Rectal smooth muscle tissue (tissue), 1 donor: ENCODE results near the gene PMPCB.

Source experiments
- H3K27ac ChIP-seq: one replicate; pipeline ENCODE4 v1.7.0; 2013; ENCODE audit warnings: low read depth, low read length, inconsistent platforms
- H3K27me3 ChIP-seq: one replicate; pipeline ENCODE4 v1.7.0; 2013; ENCODE audit warnings: low read length; ENCODE audit not compliant: control insufficient read depth, insufficient read depth
- H3K36me3 ChIP-seq: one replicate; pipeline ENCODE4 v1.7.0; 2013; ENCODE audit warnings: low read length; ENCODE audit not compliant: control insufficient read depth, insufficient read depth
- H3K4me1 ChIP-seq: one replicate; pipeline ENCODE4 v1.7.0; 2013; ENCODE audit warnings: low read length; ENCODE audit not compliant: control insufficient read depth, insufficient read depth
- H3K4me3 ChIP-seq: one replicate; pipeline ENCODE4 v1.7.0; 2013; ENCODE audit warnings: low read length
- H3K9ac ChIP-seq: one replicate; pipeline ENCODE4 v1.7.0; 2013; ENCODE audit warnings: low read length

The PMPCB gene

DNA sequence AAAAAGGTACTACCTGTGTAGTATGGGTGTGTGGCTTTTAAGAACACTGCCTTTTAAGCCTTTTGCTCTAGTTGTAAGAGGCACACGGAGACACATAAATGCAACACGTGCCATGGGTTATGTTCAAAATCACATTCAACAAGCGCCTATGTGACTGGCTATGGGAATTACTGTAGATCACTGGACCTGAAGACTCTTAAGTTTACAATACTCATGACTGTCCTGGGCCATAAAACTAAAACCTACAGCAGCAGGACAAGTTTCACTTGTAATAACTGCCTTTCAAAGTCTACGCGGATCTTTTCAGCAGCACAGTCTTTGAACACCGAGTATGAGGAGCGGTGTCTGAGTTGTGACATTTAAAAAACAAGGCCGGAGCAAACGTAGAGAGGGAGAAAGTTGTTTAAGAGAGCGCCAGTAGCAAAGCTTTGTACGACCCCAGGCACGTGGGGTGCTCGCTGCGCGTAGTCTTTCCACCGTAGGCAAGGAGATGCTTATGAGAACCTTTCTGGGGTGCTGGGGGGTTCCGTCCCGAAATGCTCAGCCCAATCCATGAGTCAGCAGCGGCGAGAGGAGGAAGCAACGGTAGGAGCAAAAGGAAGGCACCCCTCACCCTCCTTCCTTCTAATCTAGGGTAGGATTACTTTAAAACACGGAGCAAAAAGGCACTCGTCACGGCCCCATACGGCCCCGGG, 46.7 kb downstream of the PMPCB start:
- Histone ChIP-seq H3K27ac (peak overlapping the region; percentile 70), H3K27me3 (no peaks in the 10 kb centered on the region), H3K4me1 (peaks cover 13% of the 10 kb centered on the region), H3K36me3 (peaks cover 7% of the 10 kb centered on the region), H3K4me3 (peak overlapping the region; percentile 97), H3K9ac (peak overlapping the region; percentile 88)

DNA sequence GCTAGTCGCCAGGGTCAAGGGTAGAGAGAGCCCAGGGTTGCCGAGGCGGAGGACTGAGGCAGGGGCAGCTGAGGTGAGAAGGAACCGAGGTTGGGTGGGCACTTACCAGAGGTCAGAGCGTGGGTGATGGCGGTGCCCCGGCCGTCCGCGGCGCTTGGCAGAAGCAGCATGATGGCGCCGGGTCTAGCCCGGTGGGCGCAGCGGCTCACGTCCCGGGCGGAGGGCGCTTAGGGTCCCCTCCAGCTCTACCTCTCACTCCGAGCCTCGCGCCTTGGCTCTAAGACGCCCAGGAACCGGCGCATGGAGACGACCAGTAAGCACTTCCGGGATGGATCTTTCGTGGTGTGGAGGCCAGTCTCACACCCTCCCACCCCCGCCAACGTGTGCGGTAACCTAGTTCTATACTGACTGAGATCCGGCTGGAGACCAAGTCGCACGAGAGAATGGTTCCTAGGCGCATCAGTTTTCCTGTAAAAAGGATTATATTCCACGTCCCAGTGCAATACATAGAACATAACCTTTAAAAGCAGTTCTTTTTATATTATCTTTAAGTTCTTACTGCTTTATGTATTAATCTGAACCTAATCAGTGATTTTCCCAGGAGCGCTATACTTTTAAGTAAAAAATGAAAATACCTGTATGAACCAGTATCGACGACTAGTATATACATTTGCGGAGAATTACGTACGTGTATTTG, 47.4 kb downstream of the PMPCB start, which contains the start of gene DNAJC2:
DNAJC2 (minus strand) TSS at position 315 of the 697 bp plus-strand sequence; CDS start at position 170, 145 bp downstream.
- H3K36me3 ChIP-seq = peaks cover 7% of the 10 kb centered on the region
- H3K4me1 ChIP-seq = peaks cover 17% of the 10 kb centered on the region
- peak within 1 kb of the TSS; percentile 97 for H3K4me3 ChIP-seq
- H3K27me3 ChIP-seq = no peaks in the 10 kb centered on the region
- peak within 1 kb of the TSS; percentile 88 for H3K9ac ChIP-seq
- H3K27ac ChIP-seq = peak within 1 kb of the TSS; percentile 70

DNA sequence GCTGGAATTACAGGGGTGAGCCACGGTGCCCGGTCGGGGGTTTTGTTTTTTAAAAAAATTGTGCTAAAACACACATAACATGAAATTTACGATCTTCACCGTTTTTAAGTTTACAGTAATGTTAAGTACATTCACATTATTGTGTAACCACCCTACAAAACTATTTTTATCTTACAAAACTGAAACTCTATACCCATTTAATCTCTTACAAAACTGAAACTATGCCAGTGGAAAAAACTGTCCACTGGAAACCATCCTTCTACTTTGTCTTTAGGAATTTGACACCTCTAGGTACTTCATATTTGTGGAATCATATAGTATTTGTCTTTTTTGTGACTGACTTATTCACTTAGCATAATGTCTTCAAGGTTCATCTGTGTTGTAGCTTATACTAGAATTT, 49.2 kb downstream of the PMPCB start:
- no peak overlapping the region for H3K4me3 ChIP-seq
- no peak overlapping the region for H3K27ac ChIP-seq
- peaks cover 3% of the 10 kb centered on the region for H3K36me3 ChIP-seq
- peaks cover 17% of the 10 kb centered on the region for H3K4me1 ChIP-seq
- H3K9ac ChIP-seq = no peak overlapping the region
- no peaks in the 10 kb centered on the region for H3K27me3 ChIP-seq

DNA sequence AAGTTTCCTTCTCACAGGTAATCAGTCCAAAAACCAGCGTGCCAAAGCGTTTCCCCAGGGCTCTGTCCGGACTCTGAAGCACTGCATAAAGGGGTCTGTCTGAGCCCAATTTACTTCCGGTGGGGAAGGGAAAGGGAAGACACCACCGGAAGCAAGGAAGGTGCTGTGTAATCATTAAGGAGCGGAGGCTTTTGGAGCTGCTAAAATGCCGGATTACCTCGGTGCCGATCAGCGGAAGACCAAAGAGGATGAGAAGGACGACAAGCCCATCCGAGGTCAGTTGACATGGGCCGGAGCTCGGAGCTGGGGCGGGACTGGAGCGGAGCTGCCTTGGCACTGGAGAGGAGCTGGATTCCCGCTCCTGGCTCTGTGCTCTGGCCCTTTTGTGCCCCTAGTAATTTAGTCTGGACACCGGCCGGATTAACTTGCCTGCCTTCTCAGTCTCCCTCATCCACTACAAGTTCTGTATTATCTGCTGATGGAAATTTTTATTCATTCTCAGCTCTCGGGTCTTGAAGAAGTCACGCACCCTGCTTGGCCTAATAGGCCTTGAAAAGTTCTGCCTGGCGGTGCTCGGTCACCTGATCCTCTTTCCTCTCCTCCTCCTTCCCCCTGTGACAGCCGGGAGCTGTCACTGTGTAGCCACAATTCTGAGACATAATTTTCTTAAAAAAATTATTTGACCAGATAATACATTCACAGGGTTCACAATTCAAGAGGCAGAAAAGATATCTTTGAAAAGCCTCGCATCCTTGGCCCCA, 50.5 kb downstream of the PMPCB start, which contains the start of gene PSMC2:
PSMC2 (plus strand) TSS at position 137 of the 761 bp plus-strand sequence; CDS start at position 206, 69 bp downstream.
- H3K27ac ChIP-seq = peak within 1 kb of the TSS; percentile 93
- H3K9ac ChIP-seq = peak within 1 kb of the TSS; percentile 69
- peak within 1 kb of the TSS; percentile 89 for H3K4me3 ChIP-seq
- H3K4me1 ChIP-seq = peaks cover 17% of the 10 kb centered on the region
- H3K36me3 ChIP-seq = peaks cover 4% of the 10 kb centered on the region
- H3K27me3 ChIP-seq = no peaks in the 10 kb centered on the region

DNA sequence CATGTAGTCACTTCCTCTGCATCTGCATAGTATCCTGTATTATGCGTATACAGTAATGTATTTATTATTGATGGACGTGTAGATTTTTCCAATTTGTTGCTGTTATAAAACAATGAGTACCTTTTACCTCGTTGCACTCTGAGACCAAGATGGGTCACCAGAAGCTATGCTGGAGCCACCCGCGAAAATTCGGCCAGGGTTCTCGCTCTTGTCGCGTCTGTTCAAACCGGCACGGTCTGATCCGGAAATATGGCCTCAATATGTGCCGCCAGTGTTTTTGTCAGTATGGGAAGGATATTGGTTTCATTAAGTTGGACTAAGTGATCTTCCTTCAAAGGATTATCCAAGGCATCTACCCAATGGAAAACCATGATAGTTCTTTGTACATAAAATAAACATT, 51.2 kb downstream of the PMPCB start:
- Histone ChIP-seq H3K4me3 (peak overlapping the region; percentile 89), H3K9ac (no peak overlapping the region), H3K27ac (no peak overlapping the region)

GRCh38 chr7:103348959-103349358, 51.7 kb downstream of the PMPCB start:
- H3K36me3 ChIP-seq = peaks cover 5% of the 10 kb centered on the region
- no peak overlapping the region for H3K9ac ChIP-seq
- no peaks in the 10 kb centered on the region for H3K27me3 ChIP-seq
- no peak overlapping the region for H3K27ac ChIP-seq
- H3K4me3 ChIP-seq = peak overlapping the region; percentile 89
- peaks cover 13% of the 10 kb centered on the region for H3K4me1 ChIP-seq

More for the DNA sequence above, 51.2 kb downstream of the PMPCB start:
- H3K4me1 ChIP-seq = peaks cover 16% of the 10 kb centered on the region
- no peaks in the 10 kb centered on the region for H3K27me3 ChIP-seq
- H3K36me3 ChIP-seq = peaks cover 5% of the 10 kb centered on the region

DNA sequence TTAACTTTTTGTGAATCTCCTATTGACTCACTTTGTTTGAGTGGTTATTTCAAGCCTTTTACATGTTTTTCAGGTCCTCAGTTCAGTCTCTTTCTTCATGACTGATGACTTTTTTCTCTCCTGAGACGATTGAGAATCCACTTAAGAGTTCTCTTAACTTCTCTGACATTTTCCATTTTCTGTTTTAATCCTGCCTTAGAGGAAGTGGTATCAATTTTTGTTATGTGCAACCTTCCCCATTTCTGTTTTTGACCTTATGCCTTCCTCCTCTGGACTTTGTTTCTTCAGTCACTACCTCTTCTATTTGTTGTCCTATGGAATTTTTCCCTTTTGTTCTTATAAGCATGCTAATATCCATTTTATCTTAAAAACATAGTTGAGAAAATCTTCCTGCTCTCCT, 52.6 kb downstream of the PMPCB start:
- Histone ChIP-seq H3K27ac (no peak overlapping the region), H3K4me3 (no peak overlapping the region), H3K36me3 (peaks cover 5% of the 10 kb centered on the region), H3K4me1 (peaks cover 13% of the 10 kb centered on the region), H3K9ac (no peak overlapping the region), H3K27me3 (no peaks in the 10 kb centered on the region)
